Measurements from ENCODE around the gene MTNR1B. TPM values are rescaled to one million over a fixed set of nuclear protein-coding genes. Genes with fewer than 3 reads are reported as not detected.

The MTNR1B gene
- total RNA-seq, 6 donors from 2014 or later, result not detected

- ATAC-seq (ENCODE audit: low FRiP score in 2 of 2) (no peak), DNase-seq (no peak)
- Histone ChIP-seq H3K9me3 (peaks cover 0 to 7% (median 0%) of the 10 kb centered on the region in 4 donors), H3K27me3 (no peaks in the 10 kb centered on the region), H3K4me1 (no peaks in the 10 kb centered on the region), H3K36me3 (no peaks in the 10 kb centered on the region), H3K27ac (no peak overlapping the region), H3K4me3 (no peak overlapping the region)
- TF ChIP-seq EP300 (IDR thresholded peaks at IDR 0.05) (no peak), CTCF (IDR thresholded peaks at IDR 0.05) (no peak), POLR2AphosphoS5 (IDR thresholded peaks at IDR 0.05) (no peak), POLR2A (IDR thresholded peaks at IDR 0.05) (no peak)
- 85 to 92% methylated on average over 5 of the region's 5 CpGs for WGBS, 2 donors
Observed at GRCh38 chr11:92954003-92954402, 15.4 kb upstream of the MTNR1B start.

GRCh38 chr11:92955860-92956259, 13.6 kb upstream of the MTNR1B start:
- no peaks in the 10 kb centered on the region for H3K4me1 ChIP-seq
- no peak for ATAC-seq (ENCODE audit: low FRiP score in 2 of 2)
- TF ChIP-seq POLR2AphosphoS5 (IDR thresholded peaks at IDR 0.05) (no peak), EP300 (IDR thresholded peaks at IDR 0.05) (no peak), POLR2A (IDR thresholded peaks at IDR 0.05) (no peak), CTCF (IDR thresholded peaks at IDR 0.05) (no peak)

GRCh38 chr11:92960886-92961285, 8.6 kb upstream of the MTNR1B start:
- no peak overlapping the region for H3K4me3 ChIP-seq
- no peaks in the 10 kb centered on the region for H3K36me3 ChIP-seq
- 32 to 51% methylated on average over 1 of the region's 1 CpG for WGBS, 2 donors
- no peak for DNase-seq
- H3K27ac ChIP-seq, result no peak overlapping the region
- no peaks in the 10 kb centered on the region for H3K9me3 ChIP-seq
- no peak for ATAC-seq (ENCODE audit: low FRiP score in 2 of 2)
- H3K4me1 ChIP-seq, result no peaks in the 10 kb centered on the region
- no peaks in the 10 kb centered on the region for H3K27me3 ChIP-seq
- no peak for TF ChIP-seq POLR2A (IDR thresholded peaks at IDR 0.05)
- TF ChIP-seq EP300 (IDR thresholded peaks at IDR 0.05), result no peak
- TF ChIP-seq POLR2AphosphoS5 (IDR thresholded peaks at IDR 0.05), result no peak
- TF ChIP-seq CTCF (IDR thresholded peaks at IDR 0.05), result no peak

More at GRCh38 chr11:92955860-92956259, 13.6 kb upstream of the MTNR1B start:
- Histone ChIP-seq H3K27me3 (no peaks in the 10 kb centered on the region), H3K4me3 (no peak overlapping the region), H3K36me3 (no peaks in the 10 kb centered on the region), H3K9me3 (no peaks in the 10 kb centered on the region), H3K27ac (no peak overlapping the region)
- no peak for DNase-seq

GRCh38 chr11:92962446-92962845, 7.0 kb upstream of the MTNR1B start:
- Histone ChIP-seq H3K27ac (no peak overlapping the region), H3K36me3 (no peaks in the 10 kb centered on the region), H3K27me3 (no peaks in the 10 kb centered on the region), H3K4me1 (no peaks in the 10 kb centered on the region), H3K4me3 (no peak overlapping the region), H3K9me3 (no peaks in the 10 kb centered on the region)
- ATAC-seq (ENCODE audit: low FRiP score in 2 of 2) (no peak), DNase-seq (no peak)
- TF ChIP-seq POLR2AphosphoS5 (IDR thresholded peaks at IDR 0.05), result no peak
- TF ChIP-seq CTCF (IDR thresholded peaks at IDR 0.05), result no peak
- TF ChIP-seq EP300 (IDR thresholded peaks at IDR 0.05), result no peak
- no peak for TF ChIP-seq POLR2A (IDR thresholded peaks at IDR 0.05)
- 64 to 71% methylated on average over 1 of the region's 1 CpG for WGBS, 2 donors

GRCh38 chr11:92964471-92964870, 5.0 kb upstream of the MTNR1B start:
- H3K9me3 ChIP-seq, result no peaks in the 10 kb centered on the region
- ATAC-seq (ENCODE audit: low FRiP score in 2 of 2) (no peak), DNase-seq (no peak)
- H3K27ac ChIP-seq, result no peak overlapping the region
- no peak for TF ChIP-seq POLR2AphosphoS5 (IDR thresholded peaks at IDR 0.05)
- TF ChIP-seq POLR2A (IDR thresholded peaks at IDR 0.05), result no peak
- TF ChIP-seq EP300 (IDR thresholded peaks at IDR 0.05), result no peak
- no peak for TF ChIP-seq CTCF (IDR thresholded peaks at IDR 0.05)
- no peaks in the 10 kb centered on the region for H3K36me3 ChIP-seq
- peaks cover 0 to 4% (median 1%) of the 10 kb centered on the region in 4 donors for H3K27me3 ChIP-seq
- peaks cover 0 to 2% (median 0%) of the 10 kb centered on the region in 4 donors for H3K4me1 ChIP-seq
- 72 to 82% methylated on average over 8 of the region's 8 CpGs for WGBS, 2 donors
- no peak overlapping the region for H3K4me3 ChIP-seq

Measured in upper lobe of left lung (tissue), 6 donors.